NCI-H1417 (cell line): Measurements from ENCODE around the gene PSRC1.
"Not testable (repeated sequence)": the region's sequence is repeated elsewhere in the genome, so short reads cannot be mapped to it uniquely, and the experiment has no call there.

Source experiments
- DNase-seq, 3 experiments: peaks; one replicate each; lab custom pipeline; 2025; lab: John Stamatoyannopoulos, UW

PSRC1 gene

GRCh38 chr1:109295712-109296415 lies 12.9 kb upstream of the PSRC1 start:
- no peak for DNase-seq

- DNase-seq = no peak
Observed at GRCh38 chr1:109294481-109294880, 11.5 kb upstream of the PSRC1 start.

- DNase-seq = no peak
Observed at GRCh38 chr1:109293026-109293425, 10.1 kb upstream of the PSRC1 start.

GRCh38 chr1:109292364-109292763 lies 9.4 kb upstream of the PSRC1 start:
- DNase-seq = no peak

- no peak for DNase-seq
Observed at GRCh38 chr1:109290998-109291397, 8.1 kb upstream of the PSRC1 start.

- DNase-seq = no peak
Observed at GRCh38 chr1:109290137-109290536, 7.2 kb upstream of the PSRC1 start.

- not testable (repeated sequence) for DNase-seq
Observed at GRCh38 chr1:109286762-109287161, 3.8 kb upstream of the PSRC1 start.

GRCh38 chr1:109283748-109284600 lies 1.0 kb upstream of the PSRC1 start:
- DNase-seq = no peak

- DNase-seq = no peak
Observed at GRCh38 chr1:109282497-109282951, 421 bp downstream of the PSRC1 start.

GRCh38 chr1:109281680-109282496 lies 1.1 kb downstream of the PSRC1 start:
- no peak for DNase-seq

GRCh38 chr1:109280862-109281261 lies 2.1 kb downstream of the PSRC1 start:
- DNase-seq = no peak

GRCh38 chr1:109279615-109280278 lies 3.2 kb downstream of the PSRC1 start:
- no peak for DNase-seq

GRCh38 chr1:109277434-109278204 lies 5.3 kb downstream of the PSRC1 start:
- DNase-seq = peak; percentile 67 to 81 (median 70)

GRCh38 chr1:109275706-109276345 lies 7.1 kb downstream of the PSRC1 start:
- DNase-seq = no peak

- DNase-seq = peak in 2 of 3 experiments; percentile 55 to 75
Observed at GRCh38 chr1:109274533-109275476, 8.1 kb downstream of the PSRC1 start.

GRCh38 chr1:109273570-109274288 lies 9.2 kb downstream of the PSRC1 start:
- DNase-seq = no peak

GRCh38 chr1:109272831-109273547 lies 10.0 kb downstream of the PSRC1 start:
- no peak for DNase-seq
